Fibroblast of lung (primary cell): Measurements from ENCODE around the gene MINK1. TPM values are rescaled to one million over a fixed set of nuclear protein-coding genes. Genes with fewer than 3 reads are reported as not detected.

Source experiments
- DNase-seq, 2 donors: peaks; one replicate each; pipeline versions ENCODE4 v3.0.0 to v3.0.0-alpha.2; 2010; ENCODE audit warnings: low read depth in 2 of 2
- H2AFZ ChIP-seq: 2 replicates; pipeline ENCODE4 v1.5.1; 2012; ENCODE audit warnings: low read length, control low read depth, inconsistent platforms
- H3K27ac ChIP-seq: 2 replicates; pipeline ENCODE4 v1.5.1; 2011; ENCODE audit warnings: low read length, control low read depth; ENCODE audit not compliant: insufficient read depth
- H3K27me3 ChIP-seq: 2 replicates; pipeline ENCODE4 v1.5.1; 2011; ENCODE audit warnings: mild to moderate bottlenecking, low read length; ENCODE audit not compliant: control insufficient read depth, insufficient read depth
- H3K36me3 ChIP-seq: 2 replicates; pipeline ENCODE4 v1.5.1; 2011; ENCODE audit warnings: low read length; ENCODE audit not compliant: control insufficient read depth, insufficient read depth
- H3K4me1 ChIP-seq: 2 replicates; pipeline ENCODE4 v1.5.1; 2011; ENCODE audit warnings: low read length; ENCODE audit not compliant: control insufficient read depth, insufficient read depth; ENCODE audit errors: extremely low read depth
- H3K4me2 ChIP-seq: 2 replicates; pipeline ENCODE4 v1.5.1; 2011; ENCODE audit warnings: low read length, control low read depth; ENCODE audit not compliant: insufficient read depth; ENCODE audit errors: extremely low read depth
- H3K4me3 ChIP-seq, 4 experiments: fragments of 200-600 bp in 1 of 4; sonication (generic) in 1 of 4; replicated peaks in 1 of 4; 2 replicates each; pipeline ENCODE4 v1.5.1; 2011 to 2016; ENCODE audit warnings: low read length in 4 of 4, low read depth in 3 of 4, mild to moderate bottlenecking in 3 of 4, control low read depth in 2 of 4, inconsistent platforms in 1 of 4, mixed read lengths in 1 of 4; ENCODE audit not compliant: insufficient read depth in 1 of 4; ENCODE audit errors: control extremely low read depth in 1 of 4
- H3K79me2 ChIP-seq: 2 replicates; pipeline ENCODE4 v1.5.1; 2012; ENCODE audit warnings: mild to moderate bottlenecking, low read length, inconsistent platforms; ENCODE audit not compliant: control insufficient read depth, insufficient read depth
- H3K9ac ChIP-seq: 2 replicates; pipeline ENCODE4 v1.5.1; 2011; ENCODE audit warnings: mild to moderate bottlenecking, low read length, control low read depth; ENCODE audit not compliant: insufficient read depth
- H3K9me3 ChIP-seq: 2 replicates; pipeline ENCODE4 v1.5.1; 2012; ENCODE audit warnings: low read depth, low read length; ENCODE audit not compliant: control insufficient read depth, insufficient read depth
- H4K20me1 ChIP-seq: 2 replicates; pipeline ENCODE4 v1.5.1; 2011; ENCODE audit warnings: low read length; ENCODE audit not compliant: control insufficient read depth, insufficient read depth; ENCODE audit errors: extremely low read depth
- CTCF ChIP-seq, 2 donors: IDR thresholded peaks in 1 of 2; conservative IDR thresholded peaks in 1 of 2; 1 replicate in 1 of 2; 2 replicates in 1 of 2; pipeline ENCODE4 v1.5.1; 2011 to 2012; ENCODE audit warnings: low read length in 2 of 2, control low read depth in 1 of 2, inconsistent platforms in 1 of 2, low read depth in 1 of 2, mild to moderate bottlenecking in 1 of 2
- EZH2 ChIP-seq: IDR thresholded peaks from 2 replicates; pipeline ENCODE4 v1.5.1; 2012; ENCODE audit warnings: low read length, control low read depth, mild to moderate bottlenecking; ENCODE audit errors: missing control alignments
- polyA minus RNA-seq: library from RNA; depleted of rRNA, polyadenylated mRNA; stranded (reverse); fragments of >200 nt; gene quantifications from 2 replicates; pipeline ENCODE4 v1.2.3, GENCODE V29; 2011; ENCODE audit warnings: low replicate concordance
- polyA plus RNA-seq, 2 donors: library from polyadenylated mRNA; depleted of rRNA in 1 of 2; stranded (reverse) in 1 of 2; unstranded in 1 of 2; fragments of >200 nt; gene quantifications; 2 replicates each; pipeline ENCODE4 v1.2.1, GENCODE V29; 2011 to 2012; ENCODE audit warnings: missing spikeins in 1 of 2
- total RNA-seq: library from RNA; depleted of rRNA; stranded (reverse); fragments of >200 nt; gene quantifications from 2 replicates; pipeline ENCODE4 v1.2.1, GENCODE V29; 2014

The MINK1 gene
- total RNA-seq (15.9 and 28.6 TPM in 2 replicates), polyA plus RNA-seq (27.2 and 35.6 TPM in 2 replicates), polyA minus RNA-seq (72.0 and 153 TPM in 2 replicates)
- polyA plus RNA-seq (2012): 31.1 and 36.3 TPM in 2 replicates

- Histone ChIP-seq H3K79me2 (peaks cover 36% of the 10 kb centered on the region), H3K4me3 (peak within 1 kb of the TSS; percentile 44 to 82 (median 70)), H3K9me3 (no peaks in the 10 kb centered on the region), H3K27ac (peak within 1 kb of the TSS; percentile 85), H3K36me3 (no peaks in the 10 kb centered on the region), H2AFZ (peak within 1 kb of the TSS; percentile 12), H3K9ac (peak within 1 kb of the TSS; percentile 71), H3K4me2 (peak within 1 kb of the TSS; percentile 97), H3K4me1 (peaks cover 5% of the 10 kb centered on the region), H4K20me1 (peaks cover 3% of the 10 kb centered on the region), H3K27me3 (no peaks in the 10 kb centered on the region)
- TF ChIP-seq CTCF (conservative IDR thresholded peaks at IDR 0.05 in 1 of 2, IDR thresholded peaks at IDR 0.05 in 1 of 2; ENCODE audit: low read depth in 1 of 2, low read length in 2 of 2) (no peak), EZH2 (no peak)
- peak; percentile 86 to 93 for DNase-seq
Measured at GRCh38 chr17:4833178-4833940, at the start of gene MINK1. Gene MINK1, plus strand, starts transcription at chr17:4833340. Its CDS starts 244 bp downstream, at chr17:4833584.

DNA sequence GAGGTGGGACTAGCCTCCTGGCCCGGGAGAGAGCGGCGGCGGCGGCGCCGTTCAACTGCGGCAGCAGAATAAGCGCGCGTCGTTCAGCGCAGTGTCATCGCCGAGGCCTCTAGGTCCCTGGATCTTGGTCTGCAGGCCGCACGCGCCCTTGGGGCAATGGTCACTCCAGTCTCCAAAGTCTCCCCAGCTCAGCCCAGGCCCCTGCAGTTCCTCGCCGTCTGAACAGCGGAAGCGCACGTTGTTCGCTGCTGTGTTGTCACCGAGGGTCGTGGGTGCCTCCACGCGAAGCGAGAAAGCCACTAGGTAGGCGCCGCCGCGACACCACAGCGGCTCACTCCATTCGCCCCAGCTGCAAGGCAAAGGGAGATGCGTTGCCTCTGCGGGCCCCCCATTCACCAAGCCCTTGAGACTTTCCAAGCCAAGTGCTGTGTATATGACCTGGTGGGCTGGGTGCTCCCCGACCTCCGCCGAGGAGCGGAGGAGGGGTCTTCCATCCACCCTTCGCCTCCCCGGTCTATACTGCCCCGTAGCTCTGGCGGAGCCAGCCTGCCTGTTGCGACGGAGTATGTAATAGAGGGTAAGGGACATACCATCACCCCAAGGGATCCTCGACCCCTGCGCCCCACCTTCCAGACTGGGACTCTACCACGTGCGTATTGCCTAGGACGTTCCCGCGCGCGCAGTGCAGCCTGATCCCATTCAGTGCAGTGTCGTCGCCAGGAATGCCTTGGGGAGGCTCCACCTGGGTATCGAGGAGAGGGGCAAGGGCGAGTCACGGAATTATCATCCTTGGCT is 47.6 kb upstream of the MINK1 start:
- H2AFZ ChIP-seq: peak overlapping the region; percentile 49
- H3K27ac ChIP-seq: no peak overlapping the region
- H3K4me2 ChIP-seq: peak overlapping the region; percentile 78
- H3K9me3 ChIP-seq: no peaks in the 10 kb centered on the region
- TF ChIP-seq EZH2 (peak; percentile 57), CTCF (conservative IDR thresholded peaks at IDR 0.05 in 1 of 2, IDR thresholded peaks at IDR 0.05 in 1 of 2; ENCODE audit: low read depth in 1 of 2, low read length in 2 of 2) (no peak)
- H4K20me1 ChIP-seq: no peaks in the 10 kb centered on the region
- peaks cover 8% of the 10 kb centered on the region for H3K4me1 ChIP-seq
- no peak for DNase-seq
- no peaks in the 10 kb centered on the region for H3K79me2 ChIP-seq
- no peak overlapping the region for H3K9ac ChIP-seq
- peaks cover 5% of the 10 kb centered on the region for H3K27me3 ChIP-seq
- peak overlapping the region in 3 of 4 experiments; percentile 5 to 33 (median 7) for H3K4me3 ChIP-seq
- H3K36me3 ChIP-seq: no peaks in the 10 kb centered on the region

DNA sequence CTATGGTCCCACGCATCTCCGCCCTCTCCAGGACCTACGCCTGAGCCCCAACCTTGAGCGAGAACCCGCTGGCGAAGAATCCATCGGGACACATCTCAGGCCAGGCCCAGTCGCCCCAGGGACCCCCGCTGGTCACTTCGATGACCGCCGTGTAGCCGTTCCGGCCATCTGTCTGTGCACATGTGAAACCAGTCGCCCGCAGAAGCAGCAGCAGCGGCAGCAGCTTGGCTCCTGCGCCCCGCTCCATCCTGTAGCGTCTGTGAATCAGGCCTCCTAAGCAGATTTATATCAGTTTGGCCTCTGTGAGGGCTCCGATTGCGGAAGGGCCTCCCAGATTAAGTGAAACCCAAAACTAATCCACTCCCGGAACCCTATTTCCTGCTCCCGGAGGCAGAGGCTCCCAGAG is 47.0 kb upstream of the MINK1 start, which contains the start of gene VMO1:
VMO1 (minus strand) TSS at position 259 of the 406 bp plus-strand sequence; CDS start at position 247, 12 bp downstream.
- Histone ChIP-seq H3K4me1 (peaks cover 8% of the 10 kb centered on the region), H3K36me3 (no peaks in the 10 kb centered on the region), H2AFZ (peak within 1 kb of the TSS; percentile 49), H3K27ac (no peak within 1 kb of the TSS), H3K4me3 (peak within 1 kb of the TSS; percentile 5 to 33 (median 16)), H3K4me2 (peak within 1 kb of the TSS; percentile 78), H3K9ac (no peak within 1 kb of the TSS), H3K9me3 (no peaks in the 10 kb centered on the region), H3K79me2 (no peaks in the 10 kb centered on the region), H3K27me3 (peaks cover 5% of the 10 kb centered on the region), H4K20me1 (no peaks in the 10 kb centered on the region)
- TF ChIP-seq EZH2 (no peak), CTCF (conservative IDR thresholded peaks at IDR 0.05 in 1 of 2, IDR thresholded peaks at IDR 0.05 in 1 of 2; ENCODE audit: low read depth in 1 of 2, low read length in 2 of 2) (no peak)
- DNase-seq: peak in 1 of 2 donors; percentile 22
